ENCODE measurements around the gene EN2.

DNA sequence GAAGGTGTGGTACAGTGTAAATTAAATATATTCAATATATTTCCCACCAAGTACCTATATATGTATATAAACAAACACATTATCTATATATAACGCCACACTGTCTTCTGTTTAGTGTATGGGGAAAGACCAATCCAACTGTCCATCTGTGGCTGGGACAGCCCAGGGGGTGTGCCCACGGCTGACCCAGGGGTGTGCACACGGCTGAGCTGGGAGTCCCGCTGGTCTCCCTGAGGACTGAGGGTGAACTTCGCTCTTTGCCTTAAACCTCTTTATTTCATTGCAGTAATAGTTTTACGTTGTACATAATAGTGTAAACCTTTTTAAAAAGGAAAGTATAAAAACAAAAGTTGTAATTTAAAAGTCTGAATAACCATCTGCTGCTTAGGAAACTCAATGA is 6.3 kb downstream of the EN2 start:
- TF ChIP-seq POLR2AphosphoS5 (IDR thresholded peaks at IDR 0.05; ENCODE audit: low read depth, low read length) (no peak), POLR2A (IDR thresholded peaks at IDR 0.05; ENCODE audit: low read depth, low read length) (no peak)

All from GM12892 (cell line).